Lower leg skin (tissue), 3 donors: ENCODE measurements around the gene IBA57.

Source experiments
- POLR2A ChIP-seq, 2 donors: fragments of 450-650 bp; IDR thresholded peaks; one replicate each; pipeline ENCODE4 v1.6.1; 2016 to 2017; ENCODE audit warnings: antibody characterized with exemption in 2 of 2, mild to moderate bottlenecking in 1 of 2, moderate library complexity in 1 of 2
- TF ChIP-seq, protein P1 (sequence below), 3 donors: fragments of 450-650 bp; IDR thresholded peaks; one replicate each; pipeline ENCODE4 v1.5.1; 2016; ENCODE audit warnings: antibody characterized with exemption in 3 of 3, mild to moderate bottlenecking in 3 of 3, moderate library complexity in 2 of 3

DNA sequence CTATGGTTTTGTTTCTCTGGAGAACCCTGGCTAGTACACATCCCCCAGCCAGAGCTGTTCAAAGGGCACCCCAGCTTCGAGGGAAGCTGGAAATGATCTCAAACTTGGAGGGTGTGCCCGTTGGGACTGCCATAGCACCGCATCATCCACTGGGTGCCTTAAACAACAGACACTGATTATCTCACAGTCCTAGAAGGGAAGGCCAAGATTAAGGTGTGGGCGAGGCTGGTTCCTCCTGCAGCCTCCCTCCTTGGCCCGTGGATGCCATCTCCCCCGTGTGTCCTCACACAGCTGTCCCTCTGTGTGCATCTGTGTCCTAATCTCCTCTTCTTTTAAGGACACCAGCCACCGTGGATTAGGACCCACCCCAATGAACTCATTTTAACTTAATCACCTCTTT, 4.2 kb upstream of the IBA57 start:
- TF ChIP-seq, protein P1, sequence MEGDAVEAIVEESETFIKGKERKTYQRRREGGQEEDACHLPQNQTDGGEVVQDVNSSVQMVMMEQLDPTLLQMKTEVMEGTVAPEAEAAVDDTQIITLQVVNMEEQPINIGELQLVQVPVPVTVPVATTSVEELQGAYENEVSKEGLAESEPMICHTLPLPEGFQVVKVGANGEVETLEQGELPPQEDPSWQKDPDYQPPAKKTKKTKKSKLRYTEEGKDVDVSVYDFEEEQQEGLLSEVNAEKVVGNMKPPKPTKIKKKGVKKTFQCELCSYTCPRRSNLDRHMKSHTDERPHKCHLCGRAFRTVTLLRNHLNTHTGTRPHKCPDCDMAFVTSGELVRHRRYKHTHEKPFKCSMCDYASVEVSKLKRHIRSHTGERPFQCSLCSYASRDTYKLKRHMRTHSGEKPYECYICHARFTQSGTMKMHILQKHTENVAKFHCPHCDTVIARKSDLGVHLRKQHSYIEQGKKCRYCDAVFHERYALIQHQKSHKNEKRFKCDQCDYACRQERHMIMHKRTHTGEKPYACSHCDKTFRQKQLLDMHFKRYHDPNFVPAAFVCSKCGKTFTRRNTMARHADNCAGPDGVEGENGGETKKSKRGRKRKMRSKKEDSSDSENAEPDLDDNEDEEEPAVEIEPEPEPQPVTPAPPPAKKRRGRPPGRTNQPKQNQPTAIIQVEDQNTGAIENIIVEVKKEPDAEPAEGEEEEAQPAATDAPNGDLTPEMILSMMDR (IDR thresholded peaks at IDR 0.05): no peak
- TF ChIP-seq POLR2A (IDR thresholded peaks at IDR 0.05): no peak
